ENCODE data around the gene SLC6A17.

- TF ChIP-seq CTCF (IDR thresholded peaks at IDR 0.05) (no peak), JUN (CRISPR knock-in tag; IDR thresholded peaks at IDR 0.05) (no peak), RELA (CRISPR knock-in tag; IDR thresholded peaks at IDR 0.05; ENCODE audit: borderline replicate concordance) (no peak), TCF7 (CRISPR knock-in tag; IDR thresholded peaks at IDR 0.05; ENCODE audit: low read depth) (no peak)
Observed at GRCh38 chr1:110153407-110153950, 3.2 kb downstream of the SLC6A17 start.
